GM19025 (cell line): ENCODE measurements around the gene STX1A.

Source experiments
- ATAC-seq: cut with Tn5 transposase; IDR thresholded peaks from one replicate; pipeline ENCODE4 v1.9.1; 2021; ENCODE audit warnings: mild to moderate bottlenecking, low read depth, moderate library complexity; ENCODE audit not compliant: unreplicated experiment

STX1A gene

GRCh38 chr7:73718905-73719805 lies at the start of gene STX1A:
Gene STX1A, minus strand, starts transcription at chr7:73719669. Its CDS starts 38 bp downstream, at chr7:73719631.
- peak; percentile 62 for ATAC-seq

- ATAC-seq = no peak
Observed at GRCh38 chr7:73768641-73769480, 49.4 kb upstream of the STX1A start.

- ATAC-seq = no peak
Observed at GRCh38 chr7:73766556-73767229, 47.2 kb upstream of the STX1A start.

GRCh38 chr7:73762659-73762999 lies 43.2 kb upstream of the STX1A start:
- ATAC-seq = no peak

- no peak for ATAC-seq
Observed at GRCh38 chr7:73761854-73762658, 42.6 kb upstream of the STX1A start.

GRCh38 chr7:73758581-73759138 lies 39.2 kb upstream of the STX1A start:
- no peak for ATAC-seq

- no peak for ATAC-seq
Observed at GRCh38 chr7:73749931-73750776, 30.7 kb upstream of the STX1A start.

GRCh38 chr7:73746378-73746777 lies 26.9 kb upstream of the STX1A start:
- ATAC-seq = no peak

- no peak for ATAC-seq
Observed at GRCh38 chr7:73742753-73743641, 23.5 kb upstream of the STX1A start.

GRCh38 chr7:73742338-73742752 lies 22.9 kb upstream of the STX1A start:
- no peak for ATAC-seq

- no peak for ATAC-seq
Observed at GRCh38 chr7:73741600-73741999, 22.1 kb upstream of the STX1A start.

GRCh38 chr7:73740771-73741170 lies 21.3 kb upstream of the STX1A start:
- ATAC-seq = no peak

- ATAC-seq = no peak
Observed at GRCh38 chr7:73740212-73740611, 20.7 kb upstream of the STX1A start.

- no peak for ATAC-seq
Observed at GRCh38 chr7:73739387-73739767, 19.9 kb upstream of the STX1A start.

- peak; percentile 88 for ATAC-seq
Observed at GRCh38 chr7:73738612-73739386, 19.3 kb upstream of the STX1A start, which contains the start of gene ABHD11. Gene ABHD11, minus strand, starts transcription at chr7:73738802. Its CDS starts 32 bp downstream, at chr7:73738770.

GRCh38 chr7:73738220-73738611 lies 18.7 kb upstream of the STX1A start:
- ATAC-seq = peak; percentile 4
